GM18526 (cell line): ENCODE data around the gene CARD10.

Source experiments
- POLR2A ChIP-seq: IDR thresholded peaks from 3 replicates; pipeline ENCODE4 v1.6.1; 2011; ENCODE audit not compliant: insufficient read length; ENCODE audit errors: extremely low read depth

Gene CARD10

DNA sequence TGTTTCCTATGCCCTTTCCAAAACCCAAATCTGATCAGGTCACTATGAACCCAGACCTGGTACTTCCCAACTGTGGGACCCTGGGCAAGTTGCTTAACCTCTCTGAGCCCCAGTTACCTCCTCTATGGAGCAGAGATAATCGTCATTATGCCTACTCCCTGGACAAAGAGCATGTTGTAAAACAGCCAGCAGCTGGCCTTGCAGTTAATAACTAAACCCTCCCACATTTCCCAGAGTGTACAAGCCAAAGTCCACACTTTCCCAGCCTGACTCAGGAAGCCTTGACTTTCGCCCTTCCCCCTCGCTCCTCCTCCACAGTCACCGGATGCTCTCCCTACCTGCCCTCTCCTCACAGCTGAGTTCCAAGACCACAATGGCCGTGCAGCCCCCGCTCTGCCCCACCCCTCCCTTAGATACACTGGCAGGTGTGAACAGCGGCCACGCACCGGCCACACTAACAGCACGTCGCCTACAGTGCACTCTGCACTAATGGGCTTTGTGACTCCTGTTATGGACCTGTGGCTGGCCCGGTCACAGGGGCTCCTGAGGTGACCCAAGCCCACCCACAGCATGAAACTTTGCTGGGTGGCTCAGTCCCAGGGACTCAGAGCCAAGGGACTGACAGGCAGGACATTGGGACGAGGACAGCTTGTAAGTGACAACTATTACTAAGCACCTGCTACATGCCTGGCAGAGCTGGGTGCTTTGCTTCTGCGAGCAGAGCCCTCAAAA lies 17.4 kb downstream of the CARD10 start:
- no peak for TF ChIP-seq POLR2A

DNA sequence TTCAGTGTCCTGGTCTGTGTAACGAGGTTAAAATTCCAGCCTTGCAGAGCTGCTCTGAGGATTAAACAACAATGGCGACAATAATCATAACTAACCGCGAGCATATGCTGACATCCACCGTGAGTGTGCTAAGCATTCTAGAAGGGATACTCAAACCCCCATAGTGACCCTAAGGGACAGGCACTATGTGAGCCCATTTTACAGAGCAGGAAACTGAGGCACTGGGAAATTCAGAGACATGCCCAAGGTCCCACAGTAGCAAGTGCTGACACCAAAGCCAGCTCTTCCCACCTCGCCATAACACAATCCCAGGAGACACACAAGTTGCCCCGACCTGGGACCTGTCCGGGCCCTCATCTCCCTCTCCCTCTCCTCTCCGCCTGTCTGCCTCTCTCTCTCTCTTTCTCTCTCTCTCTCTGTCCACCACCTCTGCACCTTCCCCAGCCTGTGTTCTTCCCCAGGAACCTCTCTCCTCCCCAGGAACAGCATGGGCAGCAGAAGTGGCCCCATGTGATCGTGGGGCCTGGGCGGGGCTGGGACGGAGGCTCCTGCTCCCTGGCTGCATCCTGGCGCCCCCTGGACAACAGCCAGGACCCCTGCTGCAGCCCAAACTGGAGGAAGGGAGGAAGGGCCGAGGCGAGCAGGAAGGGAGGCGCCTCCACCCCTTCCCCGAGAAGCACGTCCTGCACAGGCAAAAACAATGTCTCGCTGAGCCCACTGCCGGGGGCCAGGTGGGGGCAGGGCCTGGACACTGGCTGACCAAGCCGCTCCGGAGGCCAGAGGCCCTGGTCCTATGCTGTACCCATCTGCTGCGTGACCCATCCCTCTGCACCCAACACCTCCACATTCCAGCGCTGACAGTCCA lies 18.2 kb downstream of the CARD10 start:
- no peak for TF ChIP-seq POLR2A

- no peak for TF ChIP-seq POLR2A
Observed at GRCh38 chr22:37499789-37500540, 19.2 kb downstream of the CARD10 start.

GRCh38 chr22:37499027-37499707 lies 20.0 kb downstream of the CARD10 start:
- TF ChIP-seq POLR2A, result no peak

- no peak for TF ChIP-seq POLR2A
Observed at GRCh38 chr22:37498289-37498909, 20.8 kb downstream of the CARD10 start.

- no peak for TF ChIP-seq POLR2A
Observed at GRCh38 chr22:37497062-37497599, 22.1 kb downstream of the CARD10 start.

DNA sequence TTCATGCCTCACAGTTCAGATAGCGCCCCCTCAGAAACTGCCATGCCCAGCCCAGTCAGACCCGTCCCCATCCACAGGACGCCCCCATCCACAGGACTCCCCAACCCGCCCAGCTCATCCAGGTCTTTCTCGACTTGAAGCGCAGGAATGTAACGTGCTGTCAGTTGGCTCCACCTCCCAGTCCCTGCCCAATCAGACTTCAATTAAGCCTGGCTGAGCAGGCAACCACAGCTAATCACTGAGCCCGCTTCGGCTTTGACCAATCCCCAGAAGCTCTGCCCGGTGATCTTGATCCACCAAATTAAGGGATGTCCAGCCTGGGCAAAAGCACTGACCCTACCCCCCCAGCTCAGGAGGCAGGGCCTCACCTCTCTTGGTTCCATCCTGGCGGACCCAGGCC lies 22.6 kb downstream of the CARD10 start:
- no peak for TF ChIP-seq POLR2A

- TF ChIP-seq POLR2A, result no peak
Observed at GRCh38 chr22:37493979-37494378, 25.2 kb downstream of the CARD10 start.

DNA sequence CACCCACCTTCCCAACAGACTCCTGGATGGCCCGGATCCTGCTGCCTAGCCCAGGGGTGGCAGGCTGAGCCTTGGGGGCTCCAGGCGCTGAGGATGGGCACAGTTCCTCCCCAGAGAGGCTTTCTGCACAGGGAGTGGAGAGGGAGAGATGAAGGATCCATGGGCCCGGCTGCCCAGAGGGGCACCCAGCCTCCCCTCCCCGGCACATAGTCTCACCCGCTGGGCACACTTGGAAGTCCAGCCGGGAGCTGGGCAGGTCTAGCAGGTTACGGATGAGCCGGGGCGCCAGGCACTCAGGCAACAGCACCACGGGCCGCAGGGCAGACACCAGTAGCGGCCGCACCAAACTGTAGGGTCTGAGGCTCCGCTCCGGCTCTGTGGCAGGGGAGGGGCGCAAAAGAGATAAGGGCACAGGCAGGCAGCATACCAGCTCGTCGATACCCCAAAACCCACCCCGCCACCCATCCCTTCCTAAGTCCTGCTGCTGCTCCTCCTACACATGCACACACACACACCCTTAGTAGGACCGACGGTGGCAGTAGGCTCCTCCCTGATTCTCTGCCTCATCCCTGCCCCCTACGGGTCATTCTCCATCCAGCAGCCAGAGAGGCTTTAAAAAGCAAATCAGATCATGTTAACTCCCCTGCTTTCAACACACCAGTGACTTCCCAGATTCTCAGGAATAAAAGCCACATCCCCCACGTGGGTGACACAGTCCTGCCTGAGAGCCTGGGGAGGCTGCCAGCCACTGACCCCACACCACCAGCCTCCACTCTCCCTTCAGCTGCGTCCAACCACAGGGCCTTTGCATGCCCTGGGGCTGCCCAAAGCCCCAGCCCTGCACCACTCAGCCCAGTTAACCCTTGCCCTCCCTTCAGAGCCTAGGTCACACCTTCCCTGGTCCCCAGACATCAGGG lies 26.5 kb downstream of the CARD10 start:
- TF ChIP-seq POLR2A, result no peak

- TF ChIP-seq POLR2A, result no peak
Observed at GRCh38 chr22:37491559-37492427, 27.4 kb downstream of the CARD10 start.

- TF ChIP-seq POLR2A, result no peak
Observed at GRCh38 chr22:37491106-37491505, 28.1 kb downstream of the CARD10 start.

GRCh38 chr22:37489983-37490382 lies 29.2 kb downstream of the CARD10 start:
- TF ChIP-seq POLR2A, result no peak
